Upper lobe of left lung (tissue), 6 donors: Measurements from ENCODE around the gene DLEU7. TPM values are rescaled to one million over a fixed set of nuclear protein-coding genes. Genes with fewer than 3 reads are reported as not detected.

ENCODE experiments used
- ATAC-seq, 2 donors: fragments of 200-7000 bp; cut with Tn5 transposase; one replicate each; pipeline ENCODE4 v1.9.1; 2022; ENCODE audit warnings: mild to moderate bottlenecking in 2 of 2, moderate library complexity in 2 of 2; ENCODE audit not compliant: low FRiP score in 2 of 2
- DNase-seq, 2 donors: peaks; one replicate each; pipeline ENCODE4 v3.0.0-alpha.2; 2019 to 2020
- H3K27ac ChIP-seq, 4 donors: fragments of 200-600 bp; sonication (generic); one replicate each; pipeline ENCODE4 v1.5.1; 2016 to 2019
- H3K27me3 ChIP-seq, 4 donors: fragments of 200-600 bp; sonication (generic); one replicate each; pipeline ENCODE4 v1.5.1; 2017 to 2019
- H3K36me3 ChIP-seq, 4 donors: fragments of 200-600 bp; sonication (generic); one replicate each; pipeline ENCODE4 v1.5.1; 2016 to 2019
- H3K4me1 ChIP-seq, 4 donors: fragments of 200-600 bp; sonication (generic); one replicate each; pipeline ENCODE4 v1.5.1; 2018 to 2019
- H3K4me3 ChIP-seq, 4 donors: fragments of 200-600 bp; sonication (generic); one replicate each; pipeline ENCODE4 v1.5.1; 2017 to 2019; ENCODE audit warnings: mild to moderate bottlenecking in 2 of 4, moderate library complexity in 1 of 4
- H3K9me3 ChIP-seq, 4 donors: fragments of 200-600 bp; sonication (generic); one replicate each; pipeline ENCODE4 v1.5.1; 2018 to 2019
- CTCF ChIP-seq, 6 experiments: fragments of 450-650 bp in 4 of 6; fragments of 200-600 bp in 2 of 6; sonication (generic) in 2 of 6; IDR thresholded peaks; one replicate each; pipeline ENCODE4 v1.5.1; 2016 to 2019; ENCODE audit warnings: antibody characterized with exemption in 6 of 6
- EP300 ChIP-seq, 4 donors: sonication (generic); formaldehyde crosslinking; IDR thresholded peaks; one replicate each; pipeline ENCODE4 v1.5.1; 2017; ENCODE audit warnings: antibody characterized with exemption in 4 of 4, control low read depth in 2 of 4
- POLR2A ChIP-seq, 4 donors: fragments of 450-650 bp; IDR thresholded peaks; one replicate each; pipeline ENCODE4 v1.5.1; 2016 to 2017; ENCODE audit warnings: antibody characterized with exemption in 4 of 4, mild to moderate bottlenecking in 2 of 4
- POLR2AphosphoS5 ChIP-seq, 2 donors: sonication (generic); formaldehyde crosslinking; IDR thresholded peaks; one replicate each; pipeline ENCODE4 v1.5.1; 2017; ENCODE audit warnings: antibody characterized with exemption in 2 of 2
- WGBS, 2 donors: methylation state at CpG; one replicate each; pipeline ENCODE4 v1.1.5; 2017 to 2018; 5-methylcytosine and 5-hydroxymethylcytosine counted together
- total RNA-seq, 6 donors: library from RNA; depleted of rRNA in 4 of 6; stranded (reverse); fragments of >200 nt in 4 of 6; gene quantifications; one replicate each; pipeline versions ENCODE4 v1.1.0 to v1.2.1, GENCODE V29; 2016 to 2021
- donor health status: DM: no; HTN: no; CAD: no; lungs with moderate emphysema.
- donor health status: DM: no; HTN: yes; CAD: no; lungs with severe emphysema.

The DLEU7 gene
- total RNA-seq, 6 donors from 2014 or later: 0.39 to 3.0 (median 0.77) TPM; not detected in 1

- Histone ChIP-seq H3K9me3 (no peaks in the 10 kb centered on the region), H3K27ac (no peak overlapping the region), H3K4me3 (no peak overlapping the region), H3K27me3 (no peaks in the 10 kb centered on the region), H3K36me3 (no peaks in the 10 kb centered on the region), H3K4me1 (no peaks in the 10 kb centered on the region)
- TF ChIP-seq CTCF (IDR thresholded peaks at IDR 0.05): no peak
- TF ChIP-seq POLR2AphosphoS5 (IDR thresholded peaks at IDR 0.05): no peak
- no peak for TF ChIP-seq POLR2A (IDR thresholded peaks at IDR 0.05)
- no peak for TF ChIP-seq EP300 (IDR thresholded peaks at IDR 0.05)
- no peak for DNase-seq
- WGBS, 2 donors: 95 to 96% methylated on average over 1 of the region's 1 CpG
- ATAC-seq: no peak
Observed at GRCh38 chr13:50864492-50864891, 21.0 kb upstream of the DLEU7 start.

- H3K27ac ChIP-seq: no peak overlapping the region
- TF ChIP-seq POLR2A (IDR thresholded peaks at IDR 0.05) (no peak), CTCF (IDR thresholded peaks at IDR 0.05) (no peak), EP300 (IDR thresholded peaks at IDR 0.05) (no peak), POLR2AphosphoS5 (IDR thresholded peaks at IDR 0.05) (no peak)
- no peaks in the 10 kb centered on the region for H3K27me3 ChIP-seq
- peaks cover 0 to 16% (median 8%) of the 10 kb centered on the region in 4 donors for H3K9me3 ChIP-seq
- 88 to 93% methylated on average over 2 of the region's 2 CpGs for WGBS, 2 donors
- no peaks in the 10 kb centered on the region for H3K4me1 ChIP-seq
- DNase-seq (no peak), ATAC-seq (no peak)
- H3K36me3 ChIP-seq: no peaks in the 10 kb centered on the region
- no peak overlapping the region for H3K4me3 ChIP-seq
Observed at GRCh38 chr13:50855681-50856080, 12.2 kb upstream of the DLEU7 start.

- TF ChIP-seq POLR2AphosphoS5 (IDR thresholded peaks at IDR 0.05) (no peak), CTCF (IDR thresholded peaks at IDR 0.05) (no peak), EP300 (IDR thresholded peaks at IDR 0.05) (no peak), POLR2A (IDR thresholded peaks at IDR 0.05) (no peak)
- Histone ChIP-seq H3K36me3 (no peaks in the 10 kb centered on the region), H3K27me3 (no peaks in the 10 kb centered on the region), H3K4me3 (no peak overlapping the region), H3K4me1 (no peaks in the 10 kb centered on the region), H3K27ac (no peak overlapping the region), H3K9me3 (no peaks in the 10 kb centered on the region)
- 74 to 75% methylated on average over 2 of the region's 2 CpGs for WGBS, 2 donors
- ATAC-seq (no peak), DNase-seq (no peak)
Observed at GRCh38 chr13:50850445-50850844, 7.0 kb upstream of the DLEU7 start.

- DNase-seq (no peak), ATAC-seq (no peak)
- Histone ChIP-seq H3K36me3 (no peaks in the 10 kb centered on the region), H3K4me1 (peaks cover 6 to 11% (median 7%) of the 10 kb centered on the region in 4 donors), H3K27me3 (peaks cover 0 to 10% (median 8%) of the 10 kb centered on the region in 4 donors), H3K4me3 (no peak overlapping the region), H3K27ac (no peak overlapping the region), H3K9me3 (no peaks in the 10 kb centered on the region)
- TF ChIP-seq POLR2AphosphoS5 (IDR thresholded peaks at IDR 0.05) (no peak), EP300 (IDR thresholded peaks at IDR 0.05) (no peak), POLR2A (IDR thresholded peaks at IDR 0.05) (no peak), CTCF (IDR thresholded peaks at IDR 0.05) (no peak)
- WGBS, 2 donors: 88 to 97% methylated on average over 5 of the region's 5 CpGs
Observed at GRCh38 chr13:50847501-50847900, 4.0 kb upstream of the DLEU7 start.

- no peaks in the 10 kb centered on the region for H3K36me3 ChIP-seq
- H3K4me3 ChIP-seq: no peak overlapping the region
- TF ChIP-seq EP300 (IDR thresholded peaks at IDR 0.05) (no peak), POLR2AphosphoS5 (IDR thresholded peaks at IDR 0.05) (no peak), CTCF (IDR thresholded peaks at IDR 0.05) (no peak), POLR2A (IDR thresholded peaks at IDR 0.05) (no peak)
- no peak for ATAC-seq
- WGBS, 2 donors: 72 to 81% methylated on average over 5 of the region's 5 CpGs
- peaks cover 0 to 10% (median 8%) of the 10 kb centered on the region in 4 donors for H3K27me3 ChIP-seq
- no peak overlapping the region for H3K27ac ChIP-seq
- DNase-seq: no peak
- peaks cover 6 to 11% (median 7%) of the 10 kb centered on the region in 4 donors for H3K4me1 ChIP-seq
- H3K9me3 ChIP-seq: no peaks in the 10 kb centered on the region
Observed at GRCh38 chr13:50846861-50847475, 3.5 kb upstream of the DLEU7 start.
